PC-3 (cell line): Measurements from ENCODE around the gene ATP6V0E1.

ENCODE experiments used
- EZH2 ChIP-seq: fragments of 300-600 bp; sonication (generic); IDR thresholded peaks from one replicate; pipeline ENCODE4 v1.6.1; 2017; ENCODE audit warnings: antibody characterized with exemption, mild to moderate bottlenecking, low read length; ENCODE audit not compliant: unreplicated experiment
- EZH2phosphoT487 ChIP-seq: fragments of 300-600 bp; sonication (generic); IDR thresholded peaks from 2 replicates; pipeline ENCODE4 v1.6.1; 2018; ENCODE audit warnings: mild to moderate bottlenecking, antibody characterized with exemption, low read length, borderline replicate concordance
- TF ChIP-seq, protein P1 (sequence below): fragments of 300-600 bp; sonication (generic); conservative IDR thresholded peaks from 2 replicates; pipeline ENCODE4 v1.5.1; 2017; ENCODE audit warnings: antibody characterized with exemption, low read depth, mild to moderate bottlenecking, low read length

GRCh38 chr5:173020643-173021042 lies 37.1 kb downstream of the ATP6V0E1 start:
- TF ChIP-seq, protein P1, sequence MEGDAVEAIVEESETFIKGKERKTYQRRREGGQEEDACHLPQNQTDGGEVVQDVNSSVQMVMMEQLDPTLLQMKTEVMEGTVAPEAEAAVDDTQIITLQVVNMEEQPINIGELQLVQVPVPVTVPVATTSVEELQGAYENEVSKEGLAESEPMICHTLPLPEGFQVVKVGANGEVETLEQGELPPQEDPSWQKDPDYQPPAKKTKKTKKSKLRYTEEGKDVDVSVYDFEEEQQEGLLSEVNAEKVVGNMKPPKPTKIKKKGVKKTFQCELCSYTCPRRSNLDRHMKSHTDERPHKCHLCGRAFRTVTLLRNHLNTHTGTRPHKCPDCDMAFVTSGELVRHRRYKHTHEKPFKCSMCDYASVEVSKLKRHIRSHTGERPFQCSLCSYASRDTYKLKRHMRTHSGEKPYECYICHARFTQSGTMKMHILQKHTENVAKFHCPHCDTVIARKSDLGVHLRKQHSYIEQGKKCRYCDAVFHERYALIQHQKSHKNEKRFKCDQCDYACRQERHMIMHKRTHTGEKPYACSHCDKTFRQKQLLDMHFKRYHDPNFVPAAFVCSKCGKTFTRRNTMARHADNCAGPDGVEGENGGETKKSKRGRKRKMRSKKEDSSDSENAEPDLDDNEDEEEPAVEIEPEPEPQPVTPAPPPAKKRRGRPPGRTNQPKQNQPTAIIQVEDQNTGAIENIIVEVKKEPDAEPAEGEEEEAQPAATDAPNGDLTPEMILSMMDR = no peak
- TF ChIP-seq EZH2 = no peak
- no peak for TF ChIP-seq EZH2phosphoT487
